NCI-H2196 (cell line): ENCODE results near the gene DDIT4L.
"Not testable (repeated sequence)": the region's sequence is repeated elsewhere in the genome, so short reads cannot be mapped to it uniquely, and the experiment has no call there.

Experiments used
- DNase-seq: peaks from one replicate; lab custom pipeline; 2025; ENCODE audit not compliant: unreplicated experiment; lab: John Stamatoyannopoulos, UW

The DDIT4L gene

DNA sequence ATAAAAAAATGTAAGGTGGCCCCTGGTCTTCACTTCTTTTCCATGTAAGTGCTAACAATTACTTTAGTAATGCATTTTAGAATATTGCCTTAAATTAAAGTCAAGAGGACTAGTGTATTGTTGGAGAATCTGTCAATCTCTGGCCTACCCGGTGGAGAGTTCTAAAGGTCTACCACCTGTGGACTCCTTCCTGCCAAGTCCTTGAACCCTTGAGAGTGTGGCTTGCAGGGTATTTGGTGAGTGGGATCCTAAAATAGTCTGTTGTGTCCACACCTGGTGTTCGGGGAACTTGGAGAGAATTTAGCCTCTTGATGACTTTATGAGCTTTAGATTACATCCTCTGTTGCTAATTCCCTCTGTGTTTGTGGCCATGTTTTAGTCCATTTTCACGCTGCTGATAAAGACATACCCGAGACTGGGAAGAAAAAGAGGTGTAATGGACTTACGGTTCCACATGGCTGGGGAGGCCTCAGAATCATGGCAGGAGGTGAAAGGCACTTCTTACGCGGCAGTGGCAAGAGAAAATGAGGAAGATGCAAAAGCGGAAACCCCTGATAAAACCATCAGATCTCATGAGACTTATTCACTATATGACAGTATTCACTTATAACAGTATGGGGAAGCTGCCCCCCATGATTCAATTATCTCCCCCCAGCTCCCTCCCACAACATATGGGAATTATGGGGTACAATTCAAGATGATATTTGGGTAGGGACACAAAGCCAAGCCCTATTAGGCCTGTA, 23.8 kb downstream of the DDIT4L start:
- no peak for DNase-seq

DNA sequence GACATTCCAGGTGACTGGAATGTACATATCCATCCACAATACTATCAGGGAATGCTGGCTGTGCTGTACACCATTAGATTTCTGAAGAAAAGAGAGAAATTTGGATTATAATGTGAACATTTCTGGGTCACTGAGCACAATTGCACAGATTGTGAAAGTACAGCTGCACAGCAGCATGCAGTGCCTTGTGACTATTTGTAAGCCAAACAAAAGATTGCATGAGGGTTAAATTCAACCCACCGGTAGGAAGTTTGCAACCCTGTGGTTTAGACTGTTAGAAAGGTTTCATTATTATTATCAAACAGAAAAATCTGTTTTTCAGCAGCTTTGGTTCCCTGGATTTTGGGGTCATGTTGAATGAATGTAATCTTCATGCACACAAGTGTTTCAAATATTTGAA, 24.5 kb downstream of the DDIT4L start:
- no peak for DNase-seq

DNA sequence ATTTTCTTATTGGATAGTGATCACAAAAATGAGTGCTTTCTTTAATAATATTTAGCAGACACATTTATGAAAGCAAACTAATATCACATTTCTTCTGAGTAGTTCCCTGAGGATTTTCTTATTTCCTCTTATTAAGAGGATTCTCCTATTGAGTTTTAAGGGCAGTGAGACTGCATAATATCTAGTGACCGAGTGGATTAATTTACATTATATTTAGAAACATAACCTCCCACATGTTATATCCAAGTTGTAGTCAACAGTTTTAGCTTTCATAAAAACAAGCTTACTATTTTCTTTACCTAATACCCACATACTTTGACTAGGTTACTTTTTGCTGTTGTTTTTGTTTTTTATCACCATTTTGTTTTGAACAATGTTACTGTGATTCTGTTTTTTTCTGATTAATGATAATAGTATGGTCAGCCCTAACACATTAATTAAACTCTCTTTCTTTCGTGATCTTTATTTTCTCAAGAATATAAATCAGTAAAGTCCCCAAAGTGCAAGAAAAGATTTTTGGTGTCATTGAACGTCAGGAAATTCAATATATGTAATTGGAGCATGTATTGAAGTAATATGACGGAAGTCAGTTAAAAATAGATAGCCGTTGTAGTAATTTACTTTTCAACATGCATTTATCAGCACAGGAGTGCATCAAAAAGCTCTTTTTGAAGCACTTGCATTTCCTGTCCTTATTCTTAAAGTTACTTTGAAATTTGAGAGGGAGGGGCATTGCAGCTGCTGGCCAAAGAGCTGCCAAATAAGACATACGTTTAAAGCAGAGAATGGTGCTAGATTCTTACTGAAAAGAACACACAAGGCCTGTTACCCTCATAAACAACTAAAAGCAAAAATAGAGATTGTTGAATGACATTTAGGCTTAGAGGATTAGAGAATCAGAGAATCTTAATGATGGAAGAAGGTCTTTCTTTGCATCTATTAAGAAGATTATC, 25.2 kb downstream of the DDIT4L start:
- no peak for DNase-seq

DNA sequence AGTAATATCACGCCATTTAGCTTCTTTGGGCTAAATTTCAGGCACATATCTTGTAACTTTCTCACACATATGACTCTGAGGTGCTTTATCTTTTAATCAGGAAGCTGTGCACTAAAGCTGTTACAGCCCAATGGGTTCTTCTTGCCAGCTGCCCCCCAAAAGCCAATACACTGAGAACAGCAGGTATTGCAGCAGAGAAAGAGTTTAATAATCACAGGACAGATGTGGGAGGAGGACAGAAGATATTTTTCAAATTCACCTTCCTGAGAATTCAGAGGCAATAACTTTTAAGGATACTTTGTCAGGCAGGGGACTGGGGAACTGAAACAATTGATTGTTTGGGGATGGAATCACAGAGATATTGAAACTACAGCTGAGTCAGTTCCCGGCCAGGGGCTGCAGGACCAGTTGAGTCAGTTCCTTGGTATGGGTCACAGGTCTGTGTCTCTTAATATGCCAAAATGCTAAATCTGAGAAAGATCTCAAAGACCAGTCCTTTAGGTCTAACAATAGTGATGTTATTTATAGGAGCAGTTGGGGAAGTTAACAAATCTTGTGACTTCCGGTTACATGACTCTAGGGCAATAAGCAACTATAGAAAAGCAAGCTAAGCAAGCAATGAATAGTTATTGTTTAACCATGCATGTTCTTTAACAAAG, 28.1 kb downstream of the DDIT4L start:
- no peak for DNase-seq

DNA sequence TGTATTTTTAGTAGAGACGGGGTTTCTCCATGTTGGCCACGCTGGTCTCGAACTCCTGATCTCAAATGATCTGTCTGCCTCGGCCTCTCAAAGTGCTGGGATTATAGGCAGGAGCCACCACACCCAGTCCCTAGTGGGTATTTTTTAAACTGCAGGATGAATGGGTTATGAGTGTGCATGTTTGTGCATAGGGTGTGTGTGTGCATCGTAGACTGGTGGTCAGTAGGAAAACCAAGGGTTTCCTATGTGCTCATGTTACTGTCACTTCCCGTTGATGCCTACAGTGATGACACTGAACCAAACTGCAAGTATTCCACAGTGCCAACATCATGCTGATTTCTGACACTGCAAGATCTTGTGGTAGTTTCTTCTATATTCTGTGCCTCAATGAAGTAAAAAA, 41.1 kb downstream of the DDIT4L start:
- DNase-seq, result no peak

DNA sequence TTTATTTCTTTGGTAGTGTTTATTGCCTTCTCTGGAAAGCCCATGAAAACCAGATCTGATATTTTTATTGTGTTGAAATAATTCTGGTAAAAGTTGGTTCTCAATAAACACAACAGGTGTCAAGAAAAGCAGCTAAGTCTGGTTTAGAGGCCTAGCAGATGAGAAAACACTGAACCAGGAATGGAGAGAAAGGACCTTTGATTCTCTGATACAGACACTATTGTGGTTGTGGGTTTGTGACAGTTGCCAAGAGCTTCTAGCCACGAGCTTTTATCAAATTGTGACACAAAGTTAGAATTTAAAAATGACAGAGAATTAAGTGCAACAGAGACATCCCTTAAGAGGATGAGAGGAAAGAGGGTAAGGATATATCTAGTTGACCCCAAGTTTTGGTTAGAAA, 42.6 kb downstream of the DDIT4L start:
- DNase-seq, result no peak

DNA sequence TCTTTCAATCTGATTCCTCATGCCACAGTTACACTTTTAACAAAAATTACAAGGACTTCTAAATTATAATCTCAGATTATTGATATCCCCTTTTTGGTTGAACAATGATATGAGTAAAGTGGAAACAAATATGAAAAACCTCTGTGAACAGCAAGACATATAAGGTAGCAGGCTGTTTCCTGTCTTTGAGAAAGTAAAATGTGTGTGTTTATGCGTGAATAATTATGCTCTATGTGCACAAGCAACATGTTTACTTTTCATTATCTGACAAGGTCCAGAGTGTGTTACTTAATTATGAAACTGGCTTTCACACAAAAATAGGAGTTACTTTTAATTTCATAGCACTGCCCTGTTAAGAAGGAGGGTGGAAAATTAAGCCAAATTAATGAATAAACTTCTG, 43.1 kb downstream of the DDIT4L start:
- DNase-seq, result no peak

DNA sequence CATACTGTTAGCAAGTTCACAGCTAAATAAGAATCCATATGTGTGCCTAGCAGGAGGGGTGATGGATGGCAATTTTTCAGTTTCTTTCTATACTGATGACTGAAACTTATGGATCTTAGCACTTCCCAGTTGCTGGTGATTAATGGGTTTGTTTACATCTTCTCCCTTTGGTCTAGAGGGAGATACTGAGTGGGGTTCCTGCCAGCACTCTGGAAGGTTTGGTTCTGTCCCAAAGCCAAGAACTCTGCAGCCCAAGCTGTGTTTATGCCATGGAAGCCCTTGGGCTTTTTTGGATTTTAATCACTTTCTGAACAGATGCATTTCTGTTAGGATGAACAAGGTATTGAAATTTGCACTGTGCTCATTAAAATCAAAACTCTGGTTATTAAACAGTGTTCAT, 43.5 kb downstream of the DDIT4L start:
- DNase-seq, result no peak

DNA sequence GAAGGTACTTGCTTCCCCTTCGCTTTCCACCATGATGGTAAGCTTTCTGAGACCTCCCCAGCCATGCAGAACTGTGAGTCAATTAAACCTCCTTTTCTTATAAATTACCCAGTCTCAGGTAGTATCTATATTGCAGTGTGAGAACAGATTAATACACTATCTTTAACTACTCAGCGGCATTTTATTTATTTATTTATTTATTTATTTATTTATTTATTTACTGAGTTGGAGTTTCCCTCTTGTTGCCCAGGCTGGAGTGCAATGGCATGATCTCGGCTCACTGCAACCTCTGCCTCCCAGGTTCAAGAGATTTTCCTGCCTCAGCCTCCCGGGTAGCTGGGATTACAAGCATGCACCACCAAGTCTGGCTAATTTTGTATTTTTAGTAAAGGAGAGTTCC, 52.9 kb downstream of the DDIT4L start:
- DNase-seq, result not testable (repeated sequence)
